ENCODE data around the gene MDFIC2. TPM values are rescaled to one million over a fixed set of nuclear protein-coding genes. Genes with fewer than 3 reads are reported as not detected.

Gene MDFIC2
- total and polyA plus RNA-seq, 2 of the 13 experiments (the other 11 are each of a cell fraction or from before 2014, with no cell fraction given), result not detected

- 6% methylated on average over 4 of the region's 4 CpGs for WGBS (ENCODE audit: low lambda C conversion rate)
- no peak overlapping the region for H3K9ac ChIP-seq (ENCODE audit: insufficient read depth, low read depth, low read length)
- no peaks in the 10 kb centered on the region for H4K20me1 ChIP-seq (ENCODE audit: insufficient read depth, low read length)
- no peak overlapping the region for H3K4me3 ChIP-seq (replicated peaks in 1 of 3; ENCODE audit: insufficient read depth in 1 of 3, low read depth in 2 of 3, low read length in 3 of 3)
- POLR2A ChIA-PET, result no interaction called here
- H3K36me3 ChIP-seq (replicated peaks in 1 of 2; ENCODE audit: control insufficient read depth in 1 of 2, insufficient read depth in 2 of 2, low read length in 2 of 2), result no peaks in the 10 kb centered on the region
- no peaks in the 10 kb centered on the region for H3K79me2 ChIP-seq (ENCODE audit: insufficient read depth, low read length)
- no peak overlapping the region for H3K27ac ChIP-seq (ENCODE audit: extremely low read length, insufficient read depth, low read length)
- in situ Hi-C loops (cut with HindIII; ENCODE audit: extremely low pct_ligation_motif_present, low pct_unique_long_range_greater_than_20kb) (no loop called here), intact Hi-C loops (cut with micrococcal nuclease; ENCODE audit: unreplicated experiment) (no loop called here)
- FAIRE-seq (no peak), DNase-seq (ENCODE audit: low spot score) (no peak), ATAC-seq (no peak)
- CTCF ChIA-PET (ENCODE audit: low intra/inter-chr PET ratio, low total read pairs), result no interaction called here
- H2AFZ ChIP-seq (ENCODE audit: low read length), result no peak overlapping the region
- no peaks in the 10 kb centered on the region for H3K9me3 ChIP-seq (ENCODE audit: low read length)
- H3K4me1 ChIP-seq (ENCODE audit: insufficient read depth, low read length), result no peaks in the 10 kb centered on the region
- no peak overlapping the region for H3K4me2 ChIP-seq (ENCODE audit: low read depth, low read length)
- no TSS peak for BruUV-seq (replicated peaks)
- H3K27me3 ChIP-seq (ENCODE audit: control insufficient read depth in 1 of 2, insufficient read depth in 2 of 2, low read length in 2 of 2), result no peaks in the 10 kb centered on the region
- TF ChIP-seq TAF15 (IDR thresholded peaks at IDR 0.05; ENCODE audit: low read depth, low read length, poor library complexity, severe bottlenecking), result no peak
- TF ChIP-seq PHB2 (IDR thresholded peaks at IDR 0.05; ENCODE audit: partially characterized antibody), result no peak
- TF ChIP-seq ZNF710 (CRISPR knock-in tag; IDR thresholded peaks at IDR 0.05; ENCODE audit: borderline replicate concordance), result no peak
- TF ChIP-seq ZNF451 (CRISPR knock-in tag; IDR thresholded peaks at IDR 0.05), result no peak
- no peak for TF ChIP-seq ATAD3A (CRISPR knock-in tag; IDR thresholded peaks at IDR 0.05)
- no peak for TF ChIP-seq RERE (CRISPR knock-in tag; IDR thresholded peaks at IDR 0.05; ENCODE audit: low read depth)
- TF ChIP-seq ZNF260 (CRISPR knock-in tag; IDR thresholded peaks at IDR 0.05; ENCODE audit: borderline replicate concordance, low read depth), result no peak
- TF ChIP-seq ZNF280D (CRISPR knock-in tag; IDR thresholded peaks at IDR 0.05), result no peak
- TF ChIP-seq POLR2G (IDR thresholded peaks at IDR 0.05; ENCODE audit: low read depth, low read length), result no peak
- TF ChIP-seq REXO4 (CRISPR knock-in tag; IDR thresholded peaks at IDR 0.05; ENCODE audit: borderline replicate concordance), result no peak
- no peak for TF ChIP-seq ZNF552 (CRISPR knock-in tag; IDR thresholded peaks at IDR 0.05; ENCODE audit: borderline replicate concordance)
- no peak for TF ChIP-seq ZC3H13 (CRISPR knock-in tag; IDR thresholded peaks at IDR 0.05)
- TF ChIP-seq ZFP36 (IDR thresholded peaks at IDR 0.05; ENCODE audit: borderline replicate concordance, low read depth, low read length, partially characterized antibody), result no peak
- no peak for TF ChIP-seq ZNF24 (IDR thresholded peaks at IDR 0.05)
- TF ChIP-seq ZNF350 (CRISPR knock-in tag; IDR thresholded peaks at IDR 0.05; ENCODE audit: borderline replicate concordance, low read depth), result no peak
Observed at GRCh38 chr3:70248856-70249255, 63.6 kb downstream of the MDFIC2 start.
